ENCODE results near the gene FAF1.

The FAF1 gene

DNA sequence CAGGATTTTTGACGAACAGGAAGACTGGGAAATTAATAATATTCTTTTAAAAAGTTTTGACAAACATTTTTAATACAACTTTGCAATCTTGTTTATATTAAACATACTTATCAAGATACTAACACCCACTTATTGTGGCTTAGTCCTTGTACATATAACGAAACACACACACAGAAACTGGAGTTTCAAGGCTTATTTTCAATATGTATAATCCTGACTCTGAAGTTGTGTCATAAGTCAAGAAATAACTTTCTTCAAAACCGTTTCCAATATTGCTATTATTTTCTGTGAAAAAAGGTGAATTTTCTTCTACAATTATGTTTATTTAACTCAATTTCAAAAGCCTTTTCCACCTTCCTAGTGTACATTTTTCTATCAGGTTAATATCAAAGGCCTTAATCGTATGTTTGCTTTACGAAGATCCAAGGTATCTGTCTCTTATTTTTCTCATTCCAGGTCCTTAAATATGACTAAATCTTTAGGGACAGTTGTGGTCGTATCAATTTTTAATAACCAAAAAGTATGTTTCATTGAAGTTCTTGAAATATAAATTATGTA, 11.8 kb upstream of the FAF1 start:
- no peak for TF ChIP-seq CTCF (conservative IDR thresholded peaks at IDR 0.05; ENCODE audit: low read depth)
- CTCF ChIA-PET: interaction anchor here (1.2 kb wide), 1 partner anchor 43 kb away, joined by 3 read pairs; no protein-coding TSS in a partner anchor
- no peak overlapping the region for H3K27ac ChIP-seq
- POLR2A ChIA-PET (ENCODE audit: low non-redundant PET): no interaction called here
- no peak for DNase-seq (ENCODE audit: low spot score)

GRCh38 chr1:50970931-50971582, 11.0 kb upstream of the FAF1 start:
- TF ChIP-seq CTCF (conservative IDR thresholded peaks at IDR 0.05; ENCODE audit: low read depth): no peak
- ChIA-PET POLR2A (ENCODE audit: low non-redundant PET) (no interaction called here), CTCF (interaction anchor here (1.2 kb wide), 1 partner anchor 197 kb away, joined by 3 read pairs; no protein-coding TSS in a partner anchor)
- no peak overlapping the region for H3K27ac ChIP-seq
- peak; percentile 9 for DNase-seq (ENCODE audit: low spot score)

- ChIA-PET CTCF (interaction anchor here (0.7 to 1.2 kb wide), 2 partner anchors 192 to 196 kb away, joined by 3 read pairs; no protein-coding TSS in a partner anchor), POLR2A (ENCODE audit: low non-redundant PET) (no interaction called here)
- DNase-seq (ENCODE audit: low spot score): no peak
- H3K27ac ChIP-seq: peak overlapping the region; percentile 97
- TF ChIP-seq CTCF (conservative IDR thresholded peaks at IDR 0.05; ENCODE audit: low read depth): no peak
Measured at GRCh38 chr1:50970509-50970887, 10.4 kb upstream of the FAF1 start.

- ChIA-PET POLR2A (ENCODE audit: low non-redundant PET) (interaction anchor here (0.6 kb wide), 1 partner anchor 8 kb away, joined by 4 read pairs; no protein-coding TSS in a partner anchor), CTCF (interaction anchor here (0.6 to 1.2 kb wide), 8 partner anchors 10 to 868 kb away, joined by 3 to 4 read pairs (median 3); partner anchors contain the start of gene FAF1)
- no peak for TF ChIP-seq CTCF (conservative IDR thresholded peaks at IDR 0.05; ENCODE audit: low read depth)
- peak; percentile 62 for DNase-seq (ENCODE audit: low spot score)
- peak within 1 kb of the TSS; percentile 97 for H3K27ac ChIP-seq
Measured at GRCh38 chr1:50969611-50970508, 9.8 kb upstream of the FAF1 start, which contains the start of gene CDKN2C. TSS of gene CDKN2C (plus strand) at chr1:50970245. CDS start at chr1:50970369, 124 bp downstream.

- H3K27ac ChIP-seq: peak overlapping the region; percentile 97
- CTCF ChIA-PET: interaction anchor here (0.6 to 0.7 kb wide), 5 partner anchors 9 to 405 kb away, joined by 3 to 4 read pairs (median 3); partner anchors contain the start of gene FAF1
- DNase-seq (ENCODE audit: low spot score): peak; percentile 46
Measured at GRCh38 chr1:50968821-50969610, 8.9 kb upstream of the FAF1 start.

More at GRCh38 chr1:50968821-50969610, 8.9 kb upstream of the FAF1 start:
- POLR2A ChIA-PET (ENCODE audit: low non-redundant PET): no interaction called here
- no peak for TF ChIP-seq CTCF (conservative IDR thresholded peaks at IDR 0.05; ENCODE audit: low read depth)

Measured in RWPE1 (cell line).